Measurements from ENCODE around the gene TMEM127. TPM values are rescaled to one million over a fixed set of nuclear protein-coding genes. Genes with fewer than 3 reads are reported as not detected.

TMEM127 gene
- total RNA-seq, 1 experiment from 2014 or later: 25.3 TPM

DNA sequence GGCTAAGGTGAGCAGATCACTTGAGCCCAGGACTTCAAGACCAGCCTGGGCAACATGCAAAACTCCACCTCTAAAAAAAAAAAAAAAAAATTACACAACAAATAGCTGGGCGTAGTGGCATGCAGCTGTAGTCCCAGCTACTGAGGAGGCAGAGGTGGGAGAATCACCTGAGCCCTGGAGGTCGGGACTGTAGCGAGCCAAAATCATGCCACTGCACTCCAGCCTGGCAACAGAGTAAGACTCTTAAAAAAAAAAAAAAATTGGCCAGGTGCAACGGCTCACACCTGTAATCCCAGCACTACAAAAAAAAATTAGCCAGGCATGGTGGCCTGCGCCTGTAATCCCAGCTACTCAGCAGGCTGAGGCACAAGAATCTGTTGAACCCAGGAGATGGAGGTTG lies 64.5 kb downstream of the TMEM127 start:
- no peaks in the 10 kb centered on the region for H3K9me3 ChIP-seq (ENCODE audit: control insufficient read depth in 1 of 2, insufficient read depth in 1 of 2, low read depth in 1 of 2, low read length in 2 of 2)
- ATAC-seq: no peak
- H3K27me3 ChIP-seq (ENCODE audit: insufficient read depth, low read length): no peaks in the 10 kb centered on the region
- peaks cover 3 to 14% of the 10 kb centered on the region in 2 experiments; a peak in 2 of 4 replicates for H3K4me1 ChIP-seq (ENCODE audit: control insufficient read depth in 1 of 2, insufficient read depth in 2 of 2, low read length in 2 of 2)
- ChIA-PET RAD21 (ENCODE audit: low non-redundant PET in 1 of 2, low total read pairs in 2 of 2, uncharacterized antibody in 2 of 2, unreplicated experiment in 2 of 2) (no interaction called here), CTCF (no interaction called here), POLR2A (interaction anchor here (1.1 to 1.2 kb wide), 2 partner anchors 19 to 208 kb away, joined by 3 to 4 read pairs; no protein-coding TSS in a partner anchor)
- no peak for TF ChIP-seq POLR2AphosphoS5 (IDR thresholded peaks at IDR 0.05; ENCODE audit: low read depth, low read length)
- no peak for TF ChIP-seq CBX3 (IDR thresholded peaks at IDR 0.05; ENCODE audit: low read depth)
- TF ChIP-seq, protein P1, sequence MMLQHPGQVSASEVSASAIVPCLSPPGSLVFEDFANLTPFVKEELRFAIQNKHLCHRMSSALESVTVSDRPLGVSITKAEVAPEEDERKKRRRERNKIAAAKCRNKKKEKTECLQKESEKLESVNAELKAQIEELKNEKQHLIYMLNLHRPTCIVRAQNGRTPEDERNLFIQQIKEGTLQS (IDR thresholded peaks at IDR 0.05): no peak
- TF ChIP-seq SIN3A (IDR thresholded peaks at IDR 0.05; ENCODE audit: low read depth): no peak
- TF ChIP-seq POLR2A (IDR thresholded peaks at IDR 0.05; ENCODE audit: borderline replicate concordance, extremely low read depth, insufficient read depth, insufficient read length): no peak
- TF ChIP-seq TCF7L2 (IDR thresholded peaks at IDR 0.05; ENCODE audit: borderline replicate concordance, extremely low read depth, insufficient read depth, insufficient read length): no peak
- TF ChIP-seq, protein P2, sequence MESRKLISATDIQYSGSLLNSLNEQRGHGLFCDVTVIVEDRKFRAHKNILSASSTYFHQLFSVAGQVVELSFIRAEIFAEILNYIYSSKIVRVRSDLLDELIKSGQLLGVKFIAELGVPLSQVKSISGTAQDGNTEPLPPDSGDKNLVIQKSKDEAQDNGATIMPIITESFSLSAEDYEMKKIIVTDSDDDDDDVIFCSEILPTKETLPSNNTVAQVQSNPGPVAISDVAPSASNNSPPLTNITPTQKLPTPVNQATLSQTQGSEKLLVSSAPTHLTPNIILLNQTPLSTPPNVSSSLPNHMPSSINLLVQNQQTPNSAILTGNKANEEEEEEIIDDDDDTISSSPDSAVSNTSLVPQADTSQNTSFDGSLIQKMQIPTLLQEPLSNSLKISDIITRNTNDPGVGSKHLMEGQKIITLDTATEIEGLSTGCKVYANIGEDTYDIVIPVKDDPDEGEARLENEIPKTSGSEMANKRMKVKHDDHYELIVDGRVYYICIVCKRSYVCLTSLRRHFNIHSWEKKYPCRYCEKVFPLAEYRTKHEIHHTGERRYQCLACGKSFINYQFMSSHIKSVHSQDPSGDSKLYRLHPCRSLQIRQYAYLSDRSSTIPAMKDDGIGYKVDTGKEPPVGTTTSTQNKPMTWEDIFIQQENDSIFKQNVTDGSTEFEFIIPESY (IDR thresholded peaks at IDR 0.05; ENCODE audit: extremely low read depth, insufficient replicate concordance, low read length): no peak
- TF ChIP-seq SRF (IDR thresholded peaks at IDR 0.05; ENCODE audit: low read depth): no peak
- TF ChIP-seq JUND (IDR thresholded peaks at IDR 0.05): no peak
- H3K27ac ChIP-seq (ENCODE audit: low read depth, low read length): no peak overlapping the region
- H3K36me3 ChIP-seq (ENCODE audit: control insufficient read depth in 1 of 2, insufficient read depth in 2 of 2, low read length in 2 of 2): 0 out of 4 replicates have a peak, but pooled peaks cover 2 to 9% of the 10 kb centered on the region in 2 experiments
- peaks cover 55% of the 10 kb centered on the region; the same call in 1 of the 2 replicates for H4K20me1 ChIP-seq (ENCODE audit: insufficient read depth)
- no peak overlapping the region for H3K4me3 ChIP-seq (replicated peaks in 1 of 2; ENCODE audit: low read depth in 1 of 2, low read length in 2 of 2)
- H3K9ac ChIP-seq (ENCODE audit: low read length): no peak overlapping the region
- DNase-seq (ENCODE audit: low read depth, low spot score): no peak
- no peak overlapping the region for H2AFZ ChIP-seq (ENCODE audit: low read depth, low read length, poor library complexity, severe bottlenecking)
- no peak overlapping the region for H3K4me2 ChIP-seq (ENCODE audit: low read length)
- H3K9me2 ChIP-seq (ENCODE audit: insufficient read depth): no peaks in the 10 kb centered on the region
- H3K79me2 ChIP-seq (ENCODE audit: insufficient read depth, low read length): peaks cover 97% of the 10 kb centered on the region
- no TSS peak for BruUV-seq (replicated peaks)
- intact Hi-C loops (cut with micrococcal nuclease): no loop called here

Measured in HCT116 (cell line).